H9 (cell line): ENCODE data around the gene MICAL2. TPM values are rescaled to one million over a fixed set of nuclear protein-coding genes. Genes with fewer than 3 reads are reported as not detected.

Experiments
- DNase-seq: peaks from one replicate; pipeline ENCODE4 v3.0.0-alpha.2; 2017
- H2AFZ ChIP-seq: one replicate; pipeline ENCODE4 v1.6.1; 2013; ENCODE audit warnings: mild to moderate bottlenecking, low read length, control low read depth, moderate library complexity
- H2AK5ac ChIP-seq: 2 replicates; pipeline ENCODE4 v1.6.1; 2013; ENCODE audit warnings: low read length, control low read depth, mixed read lengths; ENCODE audit not compliant: insufficient read length
- H2BK120ac ChIP-seq: one replicate; pipeline ENCODE4 v1.6.1; 2013; ENCODE audit warnings: low read depth, mild to moderate bottlenecking, low read length, control low read depth, inconsistent platforms; ENCODE audit not compliant: poor library complexity, severe bottlenecking
- H2BK12ac ChIP-seq: 2 replicates; pipeline ENCODE4 v1.6.1; 2013; ENCODE audit warnings: low read length, control low read depth, mixed read lengths, low read depth; ENCODE audit not compliant: insufficient read length
- H2BK15ac ChIP-seq: 2 replicates; pipeline ENCODE4 v1.6.1; 2013; ENCODE audit warnings: low read depth, low read length, control low read depth
- H2BK20ac ChIP-seq: one replicate; pipeline ENCODE4 v1.6.1; 2013; ENCODE audit warnings: low read depth, mild to moderate bottlenecking, low read length, control low read depth, inconsistent platforms; ENCODE audit not compliant: poor library complexity, severe bottlenecking
- H2BK5ac ChIP-seq: 2 replicates; pipeline ENCODE4 v1.6.1; 2013; ENCODE audit warnings: low read length, control low read depth, mixed read lengths; ENCODE audit not compliant: insufficient read length
- H3K14ac ChIP-seq: 2 replicates; pipeline ENCODE4 v1.6.1; 2013; ENCODE audit warnings: low read length, control low read depth; ENCODE audit not compliant: insufficient read depth
- H3K18ac ChIP-seq: 2 replicates; pipeline ENCODE4 v1.6.1; 2013; ENCODE audit warnings: low read depth, mild to moderate bottlenecking, mixed read lengths, low read length, control low read depth; ENCODE audit not compliant: insufficient read length
- H3K23ac ChIP-seq: 2 replicates; pipeline ENCODE4 v1.6.1; 2013; ENCODE audit warnings: low read length, control low read depth, mixed read lengths, low read depth; ENCODE audit not compliant: insufficient read length
- H3K23me2 ChIP-seq: 2 replicates; pipeline ENCODE4 v1.6.1; 2013; ENCODE audit warnings: low read depth, mild to moderate bottlenecking, mixed read lengths, low read length, control low read depth; ENCODE audit not compliant: insufficient read length, poor library complexity, severe bottlenecking
- H3K27ac ChIP-seq: 2 replicates; pipeline ENCODE4 v1.5.1; 2013; ENCODE audit warnings: low read length, control low read depth, mixed read lengths, low read depth; ENCODE audit not compliant: insufficient read length
- H3K27me3 ChIP-seq: 2 replicates; pipeline ENCODE4 v1.6.1; 2013; ENCODE audit warnings: low read length, control low read depth, inconsistent platforms; ENCODE audit not compliant: insufficient read depth
- H3K4ac ChIP-seq: 2 replicates; pipeline ENCODE4 v1.6.1; 2013; ENCODE audit warnings: low read depth, mild to moderate bottlenecking, control low read depth, inconsistent platforms, low read length, moderate library complexity
- H3K4me1 ChIP-seq: 2 replicates; pipeline ENCODE4 v1.6.1; 2013; ENCODE audit warnings: low read length, control low read depth, inconsistent platforms; ENCODE audit not compliant: insufficient read depth
- H3K4me2 ChIP-seq: 2 replicates; pipeline ENCODE4 v1.6.1; 2013; ENCODE audit warnings: low read length, control low read depth, mixed read lengths; ENCODE audit not compliant: insufficient read length, insufficient read depth
- H3K56ac ChIP-seq: 2 replicates; pipeline ENCODE4 v1.6.1; 2013; ENCODE audit warnings: low read depth, mild to moderate bottlenecking, mixed read lengths, low read length, control low read depth; ENCODE audit not compliant: insufficient read length
- H3K79me1 ChIP-seq: 2 replicates; pipeline ENCODE4 v1.6.1; 2013; ENCODE audit warnings: low read depth, mild to moderate bottlenecking, moderate library complexity, low read length, control low read depth, inconsistent platforms; ENCODE audit not compliant: insufficient read depth, poor library complexity, severe bottlenecking
- H3K79me2 ChIP-seq: 2 replicates; pipeline ENCODE4 v1.6.1; 2013; ENCODE audit warnings: low read length, control low read depth, inconsistent platforms; ENCODE audit not compliant: insufficient read depth
- H3K9ac ChIP-seq: 2 replicates; pipeline ENCODE4 v1.6.1; 2013; ENCODE audit warnings: low read length, control low read depth, mixed read lengths; ENCODE audit not compliant: insufficient read length; ENCODE audit errors: extremely low read depth
- H3K9me3 ChIP-seq: one replicate; pipeline ENCODE4 v1.6.1; 2013; ENCODE audit warnings: low read depth, low read length, inconsistent platforms; ENCODE audit not compliant: control insufficient read depth
- H3T11ph ChIP-seq: one replicate; pipeline ENCODE4 v1.6.1; 2013; ENCODE audit warnings: mild to moderate bottlenecking, low read length, control low read depth, inconsistent platforms
- H4K20me1 ChIP-seq: one replicate; pipeline ENCODE4 v1.6.1; 2013; ENCODE audit not compliant: control insufficient read depth, insufficient read length, insufficient read depth
- H4K5ac ChIP-seq: 2 replicates; pipeline ENCODE4 v1.6.1; 2013; ENCODE audit warnings: low read depth, mild to moderate bottlenecking, mixed read lengths, low read length, control low read depth; ENCODE audit not compliant: insufficient read length
- H4K8ac ChIP-seq: replicated peaks from 2 replicates; pipeline ENCODE4 v1.6.1; 2013; ENCODE audit warnings: low read length, control low read depth, mixed read lengths, low read depth; ENCODE audit not compliant: insufficient read length
- H4K91ac ChIP-seq: 2 replicates; pipeline ENCODE4 v1.6.1; 2013; ENCODE audit warnings: low read depth, mild to moderate bottlenecking, moderate library complexity, mixed read lengths, low read length, control low read depth; ENCODE audit not compliant: insufficient read length
- H3K27ac Mint-ChIP-seq, 3 experiments: 2 replicates in 2 of 3; 3 replicates in 1 of 3; pipeline ENCODE4 v1.8.0; 2020 to 2021; ENCODE audit warnings: mixed read lengths in 3 of 3, mild to moderate bottlenecking in 1 of 3, moderate library complexity in 1 of 3
- H3K27me3 Mint-ChIP-seq: 2 replicates; pipeline ENCODE4 v1.8.0; 2021; ENCODE audit warnings: low read depth, mild to moderate bottlenecking, moderate library complexity, mixed read lengths
- H3K36me3 Mint-ChIP-seq, 3 experiments: 2 replicates in 2 of 3; 3 replicates in 1 of 3; pipeline ENCODE4 v1.8.0; 2020 to 2021; ENCODE audit warnings: low read depth in 3 of 3, mixed read lengths in 3 of 3; ENCODE audit not compliant: insufficient read depth in 1 of 3
- H3K4me1 Mint-ChIP-seq, 2 experiments: 2 replicates each; pipeline ENCODE4 v1.8.0; 2020; ENCODE audit warnings: mixed read lengths in 2 of 2
- H3K4me3 Mint-ChIP-seq, 2 experiments: 2 replicates in 1 of 2; 3 replicates in 1 of 2; pipeline ENCODE4 v1.8.0; 2020 to 2021; ENCODE audit warnings: mild to moderate bottlenecking in 2 of 2, mixed read lengths in 2 of 2, moderate library complexity in 1 of 2
- H3K9me3 Mint-ChIP-seq, 2 experiments: 2 replicates in 1 of 2; 3 replicates in 1 of 2; pipeline ENCODE4 v1.8.0; 2020; ENCODE audit warnings: mild to moderate bottlenecking in 2 of 2, mixed read lengths in 2 of 2, moderate library complexity in 1 of 2
- WGBS: extraction: QIAGEN DNeasy Blood & Tissue Kit; methylation state at CpG from one replicate; pipeline ENCODE4 v1.1.7; 2013; ENCODE audit warnings: missing lambda C conversion rate, low lambda C conversion rate, mixed read lengths; ENCODE audit not compliant: insufficient read length; ENCODE audit errors: extremely low coverage; 5-methylcytosine and 5-hydroxymethylcytosine counted together
- total RNA-seq: library from RNA; stranded (reverse); gene quantifications from 2 replicates; pipeline ENCODE4 v1.2.1, GENCODE V29; 2021
- TF ChIP-seq, protein P1 (sequence below): fragments of 200-600 bp; sonication (generic); conservative IDR thresholded peaks from 3 replicates; pipeline ENCODE4 v1.8.0; 2021; ENCODE audit warnings: antibody characterized with exemption, mild to moderate bottlenecking

Gene MICAL2
- total RNA-seq, 1 experiment from 2014 or later = 4.7 TPM

DNA sequence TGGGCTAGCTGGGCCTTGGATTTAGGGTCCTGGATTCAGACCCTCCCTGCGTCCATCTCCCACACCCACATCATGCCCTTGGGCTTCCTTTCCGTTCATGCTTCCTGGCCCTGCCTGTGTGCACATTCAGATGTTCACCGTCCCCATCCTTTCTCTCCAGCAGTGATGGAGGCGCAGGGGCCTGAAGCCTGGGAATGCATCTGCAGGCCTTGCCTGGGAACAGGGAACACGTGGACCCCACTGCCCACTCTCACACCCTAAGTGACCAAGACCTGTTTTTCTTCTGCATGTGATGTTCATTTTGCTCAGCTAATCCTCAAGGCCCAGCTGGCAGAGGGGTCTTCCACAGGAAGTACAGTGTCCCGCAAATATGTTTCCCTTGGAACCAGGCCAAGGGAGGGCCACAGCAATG lies 175.4 kb downstream of the MICAL2 start:
- Histone ChIP-seq H3K27me3 (no peaks in the 10 kb centered on the region), H3K4me2 (no peak overlapping the region), H2BK120ac (no peak overlapping the region)

More for the DNA sequence above, 175.4 kb downstream of the MICAL2 start:
- TF ChIP-seq, protein P1, sequence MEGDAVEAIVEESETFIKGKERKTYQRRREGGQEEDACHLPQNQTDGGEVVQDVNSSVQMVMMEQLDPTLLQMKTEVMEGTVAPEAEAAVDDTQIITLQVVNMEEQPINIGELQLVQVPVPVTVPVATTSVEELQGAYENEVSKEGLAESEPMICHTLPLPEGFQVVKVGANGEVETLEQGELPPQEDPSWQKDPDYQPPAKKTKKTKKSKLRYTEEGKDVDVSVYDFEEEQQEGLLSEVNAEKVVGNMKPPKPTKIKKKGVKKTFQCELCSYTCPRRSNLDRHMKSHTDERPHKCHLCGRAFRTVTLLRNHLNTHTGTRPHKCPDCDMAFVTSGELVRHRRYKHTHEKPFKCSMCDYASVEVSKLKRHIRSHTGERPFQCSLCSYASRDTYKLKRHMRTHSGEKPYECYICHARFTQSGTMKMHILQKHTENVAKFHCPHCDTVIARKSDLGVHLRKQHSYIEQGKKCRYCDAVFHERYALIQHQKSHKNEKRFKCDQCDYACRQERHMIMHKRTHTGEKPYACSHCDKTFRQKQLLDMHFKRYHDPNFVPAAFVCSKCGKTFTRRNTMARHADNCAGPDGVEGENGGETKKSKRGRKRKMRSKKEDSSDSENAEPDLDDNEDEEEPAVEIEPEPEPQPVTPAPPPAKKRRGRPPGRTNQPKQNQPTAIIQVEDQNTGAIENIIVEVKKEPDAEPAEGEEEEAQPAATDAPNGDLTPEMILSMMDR = no peak
- no peaks in the 10 kb centered on the region for H3K23me2 ChIP-seq
- no peak overlapping the region for H2BK12ac ChIP-seq
- no peak overlapping the region for H3K23ac ChIP-seq
- H3K36me3 Mint-ChIP-seq = no peaks in the 10 kb centered on the region; a peak in 1 of 7 replicates
- no peak for DNase-seq
- H3K9me3 Mint-ChIP-seq = no peaks in the 10 kb centered on the region; a peak in 1 of 5 replicates
- H4K20me1 ChIP-seq = no peaks in the 10 kb centered on the region
- no peak overlapping the region for H3K56ac ChIP-seq
- no peak overlapping the region for H2AFZ ChIP-seq
- H3K4me3 Mint-ChIP-seq = no peak overlapping the region
- H4K5ac ChIP-seq = no peak overlapping the region
- H3K27ac Mint-ChIP-seq = no peak overlapping the region; a peak in 1 of 7 replicates
- no peak overlapping the region for H3K18ac ChIP-seq
- no peak overlapping the region for H3K4ac ChIP-seq
- no peaks in the 10 kb centered on the region for H3K79me2 ChIP-seq
- WGBS = no CpG with 5 or more reads among the region's 6 CpGs
- H2BK5ac ChIP-seq = no peak overlapping the region
- no peak overlapping the region for H3K27ac ChIP-seq
- H3K14ac ChIP-seq = no peak overlapping the region
- peaks cover 17 to 19% of the 10 kb centered on the region in 2 experiments for H3K4me1 Mint-ChIP-seq
- no peaks in the 10 kb centered on the region for H3K79me1 ChIP-seq
- no peak overlapping the region for H3K9ac ChIP-seq
- no peak overlapping the region for H4K8ac ChIP-seq
- no peak overlapping the region for H3T11ph ChIP-seq
- H3K27me3 Mint-ChIP-seq = peaks cover 1% of the 10 kb centered on the region
- H2BK20ac ChIP-seq = no peak overlapping the region
- H2AK5ac ChIP-seq = no peak overlapping the region
- H3K9me3 ChIP-seq = no peaks in the 10 kb centered on the region
- H3K4me1 ChIP-seq = no peaks in the 10 kb centered on the region; the same call in 1 of the 2 replicates
- no peak overlapping the region for H2BK15ac ChIP-seq
- H4K91ac ChIP-seq = no peak overlapping the region
